HepG2 (cell line): Measurements from ENCODE around the gene BIRC7. TPM values are rescaled to one million over a fixed set of nuclear protein-coding genes. Genes with fewer than 3 reads are reported as not detected.
A peak's percentile ranks its signal among the peaks of the same experiment; 100 is the strongest.

ENCODE experiments used
- ATF7 ChIP-seq, 2 experiments: fragments of 450-650 bp in 1 of 2; sonication (generic) in 1 of 2; formaldehyde crosslinking in 1 of 2; IDR thresholded peaks; 2 replicates each; pipeline versions ENCODE4 v1.4.0 to v1.6.1; 2016 to 2020; ENCODE audit warnings: antibody characterized with exemption in 1 of 2, mild to moderate bottlenecking in 1 of 2, missing genetic modification reagents in 1 of 2
- CC2D1A ChIP-seq: sonication (generic); formaldehyde crosslinking; IDR thresholded peaks from 2 replicates; pipeline ENCODE4 v1.8.1; 2023; ENCODE audit warnings: mild to moderate bottlenecking, missing genetic modification reagents
- DNMT1 ChIP-seq: sonication (generic); formaldehyde crosslinking; IDR thresholded peaks from 2 replicates; pipeline ENCODE4 v1.5.1; 2020; ENCODE audit warnings: mild to moderate bottlenecking, missing genetic modification reagents
- EEA1 ChIP-seq: sonication (generic); formaldehyde crosslinking; IDR thresholded peaks from 2 replicates; pipeline ENCODE4 v1.5.1; 2020; ENCODE audit warnings: mild to moderate bottlenecking, missing genetic modification reagents, borderline replicate concordance
- KDM2A ChIP-seq: sonication (generic); formaldehyde crosslinking; IDR thresholded peaks from 2 replicates; pipeline ENCODE4 v1.4.0; 2020; ENCODE audit warnings: low read depth, missing genetic modification reagents, borderline replicate concordance
- MTA1 ChIP-seq: sonication (generic); formaldehyde crosslinking; IDR thresholded peaks from 2 replicates; pipeline ENCODE4 v1.4.0; 2020; ENCODE audit warnings: missing genetic modification reagents, mild to moderate bottlenecking, borderline replicate concordance
- MTF2 ChIP-seq: sonication (generic); formaldehyde crosslinking; IDR thresholded peaks from 2 replicates; pipeline ENCODE4 v1.5.0; 2020; ENCODE audit warnings: missing genetic modification reagents, borderline replicate concordance
- NFYC ChIP-seq: IDR thresholded peaks from 2 replicates; pipeline ENCODE4 v1.6.1; 2016; ENCODE audit warnings: missing genetic modification reagents, missing compliant biosample characterization
- PAWR ChIP-seq: sonication (generic); formaldehyde crosslinking; IDR thresholded peaks from 2 replicates; pipeline ENCODE4 v1.4.0; 2020; ENCODE audit warnings: missing genetic modification reagents, mild to moderate bottlenecking, borderline replicate concordance
- TAF1 ChIP-seq: sonication (generic); formaldehyde crosslinking; IDR thresholded peaks from 2 replicates; pipeline ENCODE4 v1.4.0; 2020; ENCODE audit warnings: missing genetic modification reagents
- ZNF251 ChIP-seq: sonication (generic); formaldehyde crosslinking; IDR thresholded peaks from 2 replicates; pipeline ENCODE4 v1.9.0; 2021; ENCODE audit warnings: mild to moderate bottlenecking, missing genetic modification reagents
- ZNF605 ChIP-seq: sonication (generic); formaldehyde crosslinking; IDR thresholded peaks from 2 replicates; pipeline ENCODE4 v1.8.0; 2022; ENCODE audit warnings: mild to moderate bottlenecking, missing genetic modification reagents
- ZNF83 ChIP-seq: sonication (generic); formaldehyde crosslinking; IDR thresholded peaks from 2 replicates; pipeline ENCODE4 v1.4.0; 2020; ENCODE audit warnings: missing genetic modification reagents, mild to moderate bottlenecking, borderline replicate concordance
- ZNF891 ChIP-seq: sonication (generic); formaldehyde crosslinking; IDR thresholded peaks from 2 replicates; pipeline ENCODE4 v1.5.0; 2020; ENCODE audit warnings: mild to moderate bottlenecking, missing genetic modification reagents
- polyA plus RNA-seq, 8 experiments: library from polyadenylated mRNA; depleted of rRNA in 3 of 8; stranded (reverse) in 7 of 8; unstranded in 1 of 8; fragments of >200 nt; fragmentation: Illumina TruSeq in 4 of 8; extraction: Trizol in 4 of 8; gene quantifications; 2 replicates each; pipeline versions ENCODE4 v1.2.1 to v1.2.3, GENCODE V29; 2011 to 2016; ENCODE audit warnings: low read depth in 4 of 8, missing spikeins in 1 of 8, mixed read lengths in 1 of 8; ENCODE audit not compliant: insufficient read depth in 1 of 8
- total RNA-seq, 5 experiments: library from RNA; depleted of rRNA; stranded (reverse); fragments of >200 nt; fragmentation: Illumina TruSeq; extraction: Trizol; gene quantifications; 2 replicates each; pipeline ENCODE4 v1.2.3, GENCODE V29; 2016; ENCODE audit warnings: low read depth in 1 of 5
- TF ChIP-seq, protein P1 (sequence below): sonication (generic); formaldehyde crosslinking; IDR thresholded peaks from 2 replicates; pipeline ENCODE4 v1.4.0; 2020; ENCODE audit warnings: missing genetic modification reagents, borderline replicate concordance
- TF ChIP-seq, protein P2 (sequence below): sonication (generic); formaldehyde crosslinking; IDR thresholded peaks from 2 replicates; pipeline ENCODE4 v1.4.0; 2020; ENCODE audit warnings: missing genetic modification reagents

Gene BIRC7
- total and polyA plus RNA-seq, 2 of the 13 experiments (the other 11 are each of a cell fraction or from before 2014, with no cell fraction given), result 0.27 to 5.1 TPM

DNA sequence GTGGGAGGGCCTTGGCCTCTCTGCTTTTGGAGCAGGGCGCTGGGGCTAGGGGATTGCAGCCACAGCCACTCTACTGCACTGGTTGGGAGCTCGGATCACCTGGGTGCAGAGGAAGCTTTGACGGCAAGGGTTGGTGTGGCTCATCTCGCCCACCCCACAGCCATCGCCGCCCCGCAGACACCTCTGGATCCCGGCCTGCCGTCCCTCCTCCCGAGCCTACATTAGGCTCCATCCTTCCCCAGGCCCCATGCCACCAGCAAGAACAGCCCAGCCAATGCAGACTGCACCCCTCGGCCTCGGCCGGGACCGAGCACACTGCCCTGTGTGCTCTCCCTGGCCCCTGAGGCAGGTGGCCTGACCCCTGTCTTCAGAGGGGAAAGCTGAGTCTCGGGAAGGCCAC lies 24.8 kb downstream of the BIRC7 start (continued):
- TF ChIP-seq, protein P1, sequence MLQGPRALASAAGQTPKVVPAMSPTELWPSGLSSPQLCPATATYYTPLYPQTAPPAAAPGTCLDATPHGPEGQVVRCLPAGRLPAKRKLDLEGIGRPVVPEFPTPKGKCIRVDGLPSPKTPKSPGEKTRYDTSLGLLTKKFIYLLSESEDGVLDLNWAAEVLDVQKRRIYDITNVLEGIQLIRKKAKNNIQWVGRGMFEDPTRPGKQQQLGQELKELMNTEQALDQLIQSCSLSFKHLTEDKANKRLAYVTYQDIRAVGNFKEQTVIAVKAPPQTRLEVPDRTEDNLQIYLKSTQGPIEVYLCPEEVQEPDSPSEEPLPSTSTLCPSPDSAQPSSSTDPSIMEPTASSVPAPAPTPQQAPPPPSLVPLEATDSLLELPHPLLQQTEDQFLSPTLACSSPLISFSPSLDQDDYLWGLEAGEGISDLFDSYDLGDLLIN (CRISPR knock-in tag), result 0 out of 2 replicates have a peak, but pooled peaks have one; percentile 27
- TF ChIP-seq ATF7 (IDR thresholded peaks at IDR 0.05) (no peak), ATF7 (CRISPR knock-in tag; IDR thresholded peaks at IDR 0.05) (0 out of 2 replicates have a peak, but pooled peaks have one; percentile 33), ZNF251 (CRISPR knock-in tag) (0 out of 2 replicates have a peak, but pooled peaks have one; percentile 26), PAWR (CRISPR knock-in tag) (0 out of 2 replicates have a peak, but pooled peaks have one; percentile 31), EEA1 (peak; percentile 72; the same call in 1 of the 2 replicates), MTF2 (peak; percentile 4; the same call in 1 of the 2 replicates), DNMT1 (CRISPR knock-in tag) (peak; percentile 71), TAF1 (CRISPR knock-in tag) (0 out of 2 replicates have a peak, but pooled peaks have one; percentile 25), CC2D1A (CRISPR knock-in tag) (no peak), MTA1 (CRISPR knock-in tag) (0 out of 2 replicates have a peak, but pooled peaks have one; percentile 33), ZNF605 (CRISPR knock-in tag) (peak; percentile 24; the same call in 1 of the 2 replicates), NFYC (CRISPR knock-in tag) (no peak), ZNF83 (0 out of 2 replicates have a peak, but pooled peaks have one; percentile 75), KDM2A (no peak), ZNF891 (CRISPR knock-in tag) (no peak)
- TF ChIP-seq, protein P2, sequence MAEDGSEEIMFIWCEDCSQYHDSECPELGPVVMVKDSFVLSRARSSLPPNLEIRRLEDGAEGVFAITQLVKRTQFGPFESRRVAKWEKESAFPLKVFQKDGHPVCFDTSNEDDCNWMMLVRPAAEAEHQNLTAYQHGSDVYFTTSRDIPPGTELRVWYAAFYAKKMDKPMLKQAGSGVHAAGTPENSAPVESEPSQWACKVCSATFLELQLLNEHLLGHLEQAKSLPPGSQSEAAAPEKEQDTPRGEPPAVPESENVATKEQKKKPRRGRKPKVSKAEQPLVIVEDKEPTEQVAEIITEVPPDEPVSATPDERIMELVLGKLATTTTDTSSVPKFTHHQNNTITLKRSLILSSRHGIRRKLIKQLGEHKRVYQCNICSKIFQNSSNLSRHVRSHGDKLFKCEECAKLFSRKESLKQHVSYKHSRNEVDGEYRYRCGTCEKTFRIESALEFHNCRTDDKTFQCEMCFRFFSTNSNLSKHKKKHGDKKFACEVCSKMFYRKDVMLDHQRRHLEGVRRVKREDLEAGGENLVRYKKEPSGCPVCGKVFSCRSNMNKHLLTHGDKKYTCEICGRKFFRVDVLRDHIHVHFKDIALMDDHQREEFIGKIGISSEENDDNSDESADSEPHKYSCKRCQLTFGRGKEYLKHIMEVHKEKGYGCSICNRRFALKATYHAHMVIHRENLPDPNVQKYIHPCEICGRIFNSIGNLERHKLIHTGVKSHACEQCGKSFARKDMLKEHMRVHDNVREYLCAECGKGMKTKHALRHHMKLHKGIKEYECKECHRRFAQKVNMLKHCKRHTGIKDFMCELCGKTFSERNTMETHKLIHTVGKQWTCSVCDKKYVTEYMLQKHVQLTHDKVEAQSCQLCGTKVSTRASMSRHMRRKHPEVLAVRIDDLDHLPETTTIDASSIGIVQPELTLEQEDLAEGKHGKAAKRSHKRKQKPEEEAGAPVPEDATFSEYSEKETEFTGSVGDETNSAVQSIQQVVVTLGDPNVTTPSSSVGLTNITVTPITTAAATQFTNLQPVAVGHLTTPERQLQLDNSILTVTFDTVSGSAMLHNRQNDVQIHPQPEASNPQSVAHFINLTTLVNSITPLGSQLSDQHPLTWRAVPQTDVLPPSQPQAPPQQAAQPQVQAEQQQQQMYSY (CRISPR knock-in tag), result no peak
- TF ChIP-seq, all 625 proteins: peak for 14
